Lower leg skin (tissue), 3 donors: ENCODE measurements around the gene CD59.

Source experiments
- CTCF ChIP-seq, 3 donors: fragments of 450-650 bp; IDR thresholded peaks; one replicate each; pipeline ENCODE4 v1.5.1; 2016; ENCODE audit warnings: antibody characterized with exemption in 3 of 3, mild to moderate bottlenecking in 3 of 3, moderate library complexity in 2 of 3
- POLR2A ChIP-seq, 2 donors: fragments of 450-650 bp; IDR thresholded peaks; one replicate each; pipeline ENCODE4 v1.6.1; 2016 to 2017; ENCODE audit warnings: antibody characterized with exemption in 2 of 2, mild to moderate bottlenecking in 1 of 2, moderate library complexity in 1 of 2

DNA sequence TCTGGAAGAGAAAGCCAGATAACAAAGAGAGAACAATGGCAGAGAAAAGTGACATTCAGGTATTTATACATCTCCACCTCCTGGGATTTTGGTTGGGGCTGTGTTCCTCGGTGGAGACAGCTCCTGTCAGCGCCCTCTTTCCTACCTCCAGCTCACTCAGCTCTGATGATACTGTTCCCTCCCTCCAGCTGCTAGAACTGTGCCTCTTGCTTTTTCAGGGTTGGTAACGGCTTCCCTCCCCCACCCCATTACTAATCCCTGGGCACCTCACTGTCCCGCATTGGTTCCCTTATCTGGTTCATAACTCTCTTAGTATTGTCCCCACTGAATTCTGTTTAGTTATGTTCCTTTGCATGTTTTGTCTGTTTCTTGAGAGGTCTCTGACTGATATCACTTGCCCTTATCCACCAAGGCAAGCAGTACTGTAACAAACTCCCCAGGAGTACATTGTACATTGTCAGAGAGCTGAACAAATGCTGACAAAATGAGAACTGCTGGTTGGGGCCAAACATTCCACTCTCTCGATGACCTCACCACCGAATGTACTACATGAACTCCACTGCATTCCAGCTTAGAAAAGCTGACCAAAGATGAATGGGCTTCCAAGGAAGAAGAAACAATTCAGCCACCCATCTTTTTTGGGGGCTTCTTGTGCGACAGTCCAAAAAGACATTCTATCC is 43.8 kb upstream of the CD59 start:
- TF ChIP-seq CTCF (IDR thresholded peaks at IDR 0.05) = no peak
- no peak for TF ChIP-seq POLR2A (IDR thresholded peaks at IDR 0.05)
